CD8-positive, alpha-beta memory T cell (primary cell): Measurements from ENCODE around the gene BAG5. TPM values are rescaled to one million over a fixed set of nuclear protein-coding genes. Genes with fewer than 3 reads are reported as not detected.

Experiments
- CTCF ChIA-PET: fragments of 350-600 bp; sonication (Branson Sonifier 250); formaldehyde crosslinking; loops from one replicate; lab custom pipeline; 2021; ENCODE audit warnings: antibody characterized with exemption; lab: Charles Lee
- POLR2A ChIA-PET: fragments of 350-600 bp; sonication (Branson Sonifier 250); formaldehyde crosslinking; loops from one replicate; lab custom pipeline; 2021; ENCODE audit warnings: antibody characterized with exemption; lab: Charles Lee
- DNase-seq, 5 donors: peaks; one replicate each; pipeline versions ENCODE4 v3.0.0 to v3.0.0-alpha.2; 2020 to 2022; ENCODE audit warnings: mixed read lengths in 1 of 5
- H3K27ac ChIP-seq: one replicate; pipeline ENCODE4 v1.7.0; 2013; ENCODE audit warnings: low read depth, mild to moderate bottlenecking, low read length, moderate library complexity
- H3K27me3 ChIP-seq: 2 replicates; pipeline ENCODE4 v1.7.0; 2013; ENCODE audit warnings: low read length, mild to moderate bottlenecking; ENCODE audit not compliant: insufficient read depth, poor library complexity, severe bottlenecking
- H3K36me3 ChIP-seq: 2 replicates; pipeline ENCODE4 v1.7.0; 2013; ENCODE audit warnings: mild to moderate bottlenecking, low read length, moderate library complexity; ENCODE audit not compliant: insufficient read depth
- H3K4me1 ChIP-seq: 2 replicates; pipeline ENCODE4 v1.7.0; 2013; ENCODE audit warnings: mild to moderate bottlenecking, low read length, moderate library complexity; ENCODE audit not compliant: insufficient read depth
- H3K4me3 ChIP-seq: 2 replicates; pipeline ENCODE4 v1.7.0; 2013; ENCODE audit warnings: mild to moderate bottlenecking, low read length
- H3K9me3 ChIP-seq: 2 replicates; pipeline ENCODE4 v1.7.0; 2013; ENCODE audit warnings: mild to moderate bottlenecking, low read length
- H3K27ac Mint-ChIP-seq, 8 donors: one replicate each; pipeline ENCODE4 v1.8.0; 2020 to 2021; ENCODE audit warnings: mixed read lengths in 8 of 8, mild to moderate bottlenecking in 6 of 8, inconsistent platforms in 3 of 8, moderate library complexity in 3 of 8
- H3K27me3 Mint-ChIP-seq, 2 donors: one replicate each; pipeline ENCODE4 v1.8.0; 2020 to 2021; ENCODE audit warnings: mixed read lengths in 2 of 2, mild to moderate bottlenecking in 1 of 2, moderate library complexity in 1 of 2
- H3K36me3 Mint-ChIP-seq, 3 donors: one replicate each; pipeline ENCODE4 v1.8.0; 2020 to 2021; ENCODE audit warnings: mixed read lengths in 3 of 3, inconsistent platforms in 1 of 3, mild to moderate bottlenecking in 1 of 3
- H3K4me1 Mint-ChIP-seq, 3 donors: one replicate each; pipeline ENCODE4 v1.8.0; 2020 to 2021; ENCODE audit warnings: mixed read lengths in 3 of 3, inconsistent platforms in 1 of 3, mild to moderate bottlenecking in 1 of 3
- H3K4me3 Mint-ChIP-seq, 7 donors: one replicate each; pipeline ENCODE4 v1.8.0; 2020 to 2021; ENCODE audit warnings: mixed read lengths in 7 of 7, mild to moderate bottlenecking in 6 of 7, moderate library complexity in 4 of 7, inconsistent platforms in 2 of 7
- H3K9me3 Mint-ChIP-seq, 5 donors: one replicate each; pipeline ENCODE4 v1.8.0; 2020 to 2022; ENCODE audit warnings: mixed read lengths in 5 of 5, mild to moderate bottlenecking in 3 of 5, moderate library complexity in 2 of 5, inconsistent platforms in 1 of 5
- polyA plus RNA-seq: library from polyadenylated mRNA; unstranded; fragments of 300-500 nt; fragmentation: Illumina TruSeq; gene quantifications from one replicate; pipeline ENCODE4 v1.2.3, GENCODE V29; 2021
- total RNA-seq, 2 experiments: library from RNA; stranded (reverse); gene quantifications; one replicate each; pipeline ENCODE4 v1.2.3, GENCODE V29; 2021

The BAG5 gene
- total and polyA plus RNA-seq, 3 experiments from 2014 or later, result 35.9 to 40.7 (median 38.1) TPM

- Histone ChIP-seq H3K4me3 (no peak overlapping the region), H3K9me3 (no peaks in the 10 kb centered on the region), H3K36me3 (no peaks in the 10 kb centered on the region), H3K27me3 (no peaks in the 10 kb centered on the region), H3K4me1 (no peaks in the 10 kb centered on the region), H3K27ac (no peak overlapping the region)
- DNase-seq, result no peak
- no peaks in the 10 kb centered on the region for H3K9me3 Mint-ChIP-seq
- H3K27me3 Mint-ChIP-seq, result no peaks in the 10 kb centered on the region
- no peak overlapping the region for H3K4me3 Mint-ChIP-seq
- H3K4me1 Mint-ChIP-seq, result peaks cover 0 to 6% (median 0%) of the 10 kb centered on the region in 3 donors
- no peaks in the 10 kb centered on the region for H3K36me3 Mint-ChIP-seq
- ChIA-PET CTCF (interaction anchor here (1.1 to 9.0 kb wide), 3 partner anchors 10 to 44 kb away, joined by 3 to 61 read pairs (median 4); no protein-coding TSS in a partner anchor), POLR2A (no interaction called here)
- no peak overlapping the region for H3K27ac Mint-ChIP-seq
Observed at GRCh38 chr14:103544388-103545218, 17.9 kb downstream of the BAG5 start.

GRCh38 chr14:103543721-103544387, 18.6 kb downstream of the BAG5 start:
- POLR2A ChIA-PET, result no interaction called here
- H3K27me3 Mint-ChIP-seq, result peaks cover 0 to 2% of the 10 kb centered on the region in 2 donors
- H3K27me3 ChIP-seq, result no peaks in the 10 kb centered on the region
- H3K9me3 ChIP-seq, result no peaks in the 10 kb centered on the region
- no peaks in the 10 kb centered on the region for H3K36me3 ChIP-seq
- H3K4me1 Mint-ChIP-seq, result peaks cover 0 to 6% (median 0%) of the 10 kb centered on the region in 3 donors
- H3K36me3 Mint-ChIP-seq, result no peaks in the 10 kb centered on the region
- no peak overlapping the region for H3K27ac Mint-ChIP-seq
- H3K4me1 ChIP-seq, result no peaks in the 10 kb centered on the region
- no peaks in the 10 kb centered on the region for H3K9me3 Mint-ChIP-seq
- H3K4me3 Mint-ChIP-seq, result no peak overlapping the region
- CTCF ChIA-PET, result interaction anchor here (9.0 kb wide), 1 partner anchor 25 kb away, joined by 61 read pairs; no protein-coding TSS in a partner anchor
- DNase-seq, result no peak
- H3K4me3 ChIP-seq, result no peak overlapping the region
- H3K27ac ChIP-seq, result no peak overlapping the region

- DNase-seq, result no peak
- no peaks in the 10 kb centered on the region for H3K9me3 Mint-ChIP-seq
- no peak overlapping the region for H3K4me3 Mint-ChIP-seq
- peaks cover 0 to 2% of the 10 kb centered on the region in 2 donors for H3K27me3 Mint-ChIP-seq
- POLR2A ChIA-PET, result no interaction called here
- Histone ChIP-seq H3K27me3 (no peaks in the 10 kb centered on the region), H3K4me1 (no peaks in the 10 kb centered on the region), H3K36me3 (no peaks in the 10 kb centered on the region), H3K9me3 (no peaks in the 10 kb centered on the region), H3K4me3 (no peak overlapping the region), H3K27ac (no peak overlapping the region)
- peaks cover 0 to 6% (median 0%) of the 10 kb centered on the region in 3 donors for H3K4me1 Mint-ChIP-seq
- CTCF ChIA-PET, result no interaction called here
- H3K36me3 Mint-ChIP-seq, result no peaks in the 10 kb centered on the region
- H3K27ac Mint-ChIP-seq, result no peak overlapping the region
Observed at GRCh38 chr14:103543140-103543539, 19.3 kb downstream of the BAG5 start.

DNA sequence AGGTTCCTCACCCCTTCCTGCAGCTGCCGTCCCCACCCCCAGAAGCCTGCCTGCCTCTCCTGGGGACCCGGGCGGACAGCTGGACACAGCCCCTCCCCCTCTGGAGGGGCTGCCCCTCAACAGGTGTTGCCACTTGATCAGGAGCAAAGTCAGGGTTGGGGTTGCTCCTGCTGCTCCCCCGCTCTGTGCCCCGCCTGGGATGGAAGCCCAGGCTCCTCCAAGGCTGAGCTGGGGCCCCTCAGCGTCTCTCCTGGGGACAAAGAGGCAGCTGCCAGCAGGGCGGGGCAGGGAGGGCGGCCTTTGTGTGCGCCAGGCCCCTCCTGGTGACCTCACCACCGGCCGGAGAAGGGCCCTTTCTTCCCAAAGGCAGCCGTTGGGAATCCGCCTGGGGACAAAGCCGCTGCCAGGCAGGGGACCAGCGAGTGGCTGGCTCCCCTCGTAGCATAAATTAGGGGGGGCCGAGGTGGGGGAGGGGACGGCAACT, 19.8 kb downstream of the BAG5 start:
- Histone ChIP-seq H3K36me3 (no peaks in the 10 kb centered on the region), H3K9me3 (no peaks in the 10 kb centered on the region), H3K4me3 (no peak overlapping the region), H3K4me1 (no peaks in the 10 kb centered on the region), H3K27me3 (no peaks in the 10 kb centered on the region), H3K27ac (no peak overlapping the region)
- ChIA-PET POLR2A (no interaction called here), CTCF (no interaction called here)
- Mint-ChIP-seq H3K36me3 (no peaks in the 10 kb centered on the region), H3K27ac (no peak overlapping the region), H3K4me1 (peaks cover 0 to 6% (median 0%) of the 10 kb centered on the region in 3 donors), H3K4me3 (no peak overlapping the region), H3K9me3 (no peaks in the 10 kb centered on the region), H3K27me3 (peaks cover 0 to 2% of the 10 kb centered on the region in 2 donors)
- no peak for DNase-seq

DNA sequence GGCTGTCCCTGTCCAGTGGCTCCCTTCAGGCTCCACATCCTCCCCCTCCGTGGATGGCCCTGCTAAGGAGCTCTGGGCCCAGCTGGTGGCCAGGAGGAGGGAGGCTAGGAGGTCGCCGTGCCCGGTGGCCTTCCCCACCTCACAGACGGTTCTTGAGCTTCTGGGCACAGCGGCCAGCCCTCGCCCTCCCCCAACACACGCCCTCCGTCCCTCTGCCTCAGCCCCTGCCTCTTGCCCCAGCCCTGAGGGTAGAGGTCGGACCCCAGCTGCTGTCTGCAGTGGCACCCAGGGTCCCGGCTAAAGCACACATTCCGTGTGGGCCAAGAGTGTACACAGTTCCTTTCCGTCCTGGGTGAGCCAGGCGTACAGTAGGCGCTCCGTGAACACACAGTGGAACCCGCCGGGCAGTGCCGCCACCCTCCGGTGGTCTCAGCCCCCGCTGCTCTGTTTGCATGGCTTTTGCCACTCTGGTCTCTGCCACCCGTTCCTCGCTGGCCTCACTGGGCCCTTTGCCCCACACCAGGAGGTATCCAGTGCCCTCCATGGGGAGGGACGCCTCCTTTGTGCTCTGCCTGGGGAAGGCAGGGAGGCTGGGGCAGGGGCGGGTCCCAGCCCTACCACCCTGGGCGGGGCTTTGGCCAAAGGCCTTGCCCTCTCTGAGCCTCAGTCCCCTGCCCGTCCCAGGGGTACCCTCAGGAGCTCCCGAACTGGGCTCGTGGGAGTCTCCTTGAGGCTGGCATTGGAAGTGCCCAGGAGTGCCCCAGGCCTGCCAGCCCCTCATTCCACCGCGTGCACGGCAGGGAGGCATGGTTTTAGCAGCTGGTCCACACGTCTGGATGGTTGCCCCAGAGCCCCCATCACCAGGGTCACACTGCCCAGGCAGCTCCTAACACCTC, 20.5 kb downstream of the BAG5 start:
- CTCF ChIA-PET, result no interaction called here

DNA sequence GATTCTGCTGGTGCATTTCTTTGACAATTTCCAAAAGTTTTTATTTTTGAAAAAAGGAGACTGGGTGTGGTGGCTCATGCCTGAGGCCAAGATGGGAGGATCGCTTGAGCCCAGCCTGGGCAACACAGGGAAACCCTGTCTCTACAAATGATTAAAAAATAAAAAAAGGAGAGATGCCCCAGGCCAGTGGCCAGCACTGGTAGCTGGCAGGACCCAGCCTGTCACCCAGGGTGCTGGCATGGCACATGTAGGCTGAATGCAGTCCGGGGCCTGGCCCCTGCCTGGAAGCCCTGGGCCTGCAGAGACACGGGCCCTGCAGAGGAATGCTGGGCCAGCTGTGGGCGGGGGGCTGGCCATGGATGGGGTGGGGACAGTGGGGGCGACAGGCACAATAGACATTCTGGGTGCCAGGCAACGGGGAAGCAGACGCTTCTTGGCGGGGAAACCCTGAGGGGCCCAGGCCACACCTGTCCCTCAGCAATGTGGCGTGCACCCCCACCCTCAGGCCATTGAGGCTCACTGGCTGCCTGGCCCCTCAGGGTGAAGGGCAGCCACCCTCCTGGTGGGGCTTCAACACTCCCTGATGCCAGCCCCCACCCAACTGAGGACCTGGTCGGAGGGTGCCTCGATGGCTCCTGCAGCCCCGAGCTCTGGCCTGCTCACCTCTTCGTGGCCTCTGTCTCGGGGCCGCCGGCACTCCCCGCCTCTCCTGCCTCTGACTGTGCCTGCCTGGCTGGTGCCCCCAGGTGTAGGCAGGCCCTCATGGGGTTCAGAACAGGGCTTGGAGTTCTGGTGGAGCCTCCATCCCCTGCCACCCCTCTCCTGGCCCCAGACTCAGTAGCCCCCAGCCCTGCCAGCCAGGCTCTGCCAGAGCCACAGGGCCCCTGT, 21.4 kb downstream of the BAG5 start:
- CTCF ChIA-PET, result interaction anchor here (1.2 kb wide), 1 partner anchor 22 kb away, joined by 4 read pairs; no protein-coding TSS in a partner anchor
- POLR2A ChIA-PET, result no interaction called here
- Histone ChIP-seq H3K27me3 (no peaks in the 10 kb centered on the region), H3K27ac (no peak overlapping the region), H3K4me1 (no peaks in the 10 kb centered on the region), H3K4me3 (no peak overlapping the region), H3K36me3 (no peaks in the 10 kb centered on the region), H3K9me3 (no peaks in the 10 kb centered on the region)
- Mint-ChIP-seq H3K27ac (peak overlapping the region in 1 of 8 donors; percentile 33), H3K4me1 (no peaks in the 10 kb centered on the region), H3K36me3 (no peaks in the 10 kb centered on the region), H3K9me3 (no peaks in the 10 kb centered on the region), H3K27me3 (peaks cover 0 to 2% of the 10 kb centered on the region in 2 donors), H3K4me3 (no peak overlapping the region)
- DNase-seq, result no peak

More for the DNA sequence above, 20.5 kb downstream of the BAG5 start:
- H3K27me3 Mint-ChIP-seq, result peaks cover 0 to 2% of the 10 kb centered on the region in 2 donors
- no peaks in the 10 kb centered on the region for H3K4me1 ChIP-seq
- peaks cover 0 to 6% (median 0%) of the 10 kb centered on the region in 3 donors for H3K4me1 Mint-ChIP-seq
- H3K36me3 Mint-ChIP-seq, result no peaks in the 10 kb centered on the region
- H3K9me3 Mint-ChIP-seq, result no peaks in the 10 kb centered on the region
- no peaks in the 10 kb centered on the region for H3K36me3 ChIP-seq
- H3K9me3 ChIP-seq, result no peaks in the 10 kb centered on the region
- H3K4me3 Mint-ChIP-seq, result no peak overlapping the region
- H3K4me3 ChIP-seq, result no peak overlapping the region
- no peaks in the 10 kb centered on the region for H3K27me3 ChIP-seq
- H3K27ac Mint-ChIP-seq, result peak overlapping the region in 1 of 8 donors; percentile 33
- no peak for DNase-seq
- POLR2A ChIA-PET, result no interaction called here
- H3K27ac ChIP-seq, result no peak overlapping the region
